ENCODE results near the gene ADGRL3.

DNA sequence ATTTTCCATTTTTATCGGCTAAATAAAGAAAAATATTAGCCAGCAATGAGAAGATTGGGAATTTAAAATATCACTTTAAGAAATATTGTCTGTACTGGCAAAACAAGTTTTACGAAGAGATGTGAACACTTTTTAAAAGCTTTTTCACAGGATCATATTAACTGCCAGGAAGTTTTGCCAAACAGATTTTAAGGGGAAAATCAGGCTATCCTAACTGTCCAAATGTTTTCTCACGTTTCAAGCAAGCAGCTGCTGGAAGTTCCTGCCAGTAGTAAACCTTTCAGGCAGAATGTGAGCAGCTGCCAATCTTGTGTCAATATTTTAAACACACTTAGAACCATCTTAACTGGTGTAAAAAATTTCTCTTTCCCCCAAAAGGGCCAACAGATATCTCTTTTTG, 101.1 kb downstream of the ADGRL3 start:
- TF ChIP-seq, protein P1, sequence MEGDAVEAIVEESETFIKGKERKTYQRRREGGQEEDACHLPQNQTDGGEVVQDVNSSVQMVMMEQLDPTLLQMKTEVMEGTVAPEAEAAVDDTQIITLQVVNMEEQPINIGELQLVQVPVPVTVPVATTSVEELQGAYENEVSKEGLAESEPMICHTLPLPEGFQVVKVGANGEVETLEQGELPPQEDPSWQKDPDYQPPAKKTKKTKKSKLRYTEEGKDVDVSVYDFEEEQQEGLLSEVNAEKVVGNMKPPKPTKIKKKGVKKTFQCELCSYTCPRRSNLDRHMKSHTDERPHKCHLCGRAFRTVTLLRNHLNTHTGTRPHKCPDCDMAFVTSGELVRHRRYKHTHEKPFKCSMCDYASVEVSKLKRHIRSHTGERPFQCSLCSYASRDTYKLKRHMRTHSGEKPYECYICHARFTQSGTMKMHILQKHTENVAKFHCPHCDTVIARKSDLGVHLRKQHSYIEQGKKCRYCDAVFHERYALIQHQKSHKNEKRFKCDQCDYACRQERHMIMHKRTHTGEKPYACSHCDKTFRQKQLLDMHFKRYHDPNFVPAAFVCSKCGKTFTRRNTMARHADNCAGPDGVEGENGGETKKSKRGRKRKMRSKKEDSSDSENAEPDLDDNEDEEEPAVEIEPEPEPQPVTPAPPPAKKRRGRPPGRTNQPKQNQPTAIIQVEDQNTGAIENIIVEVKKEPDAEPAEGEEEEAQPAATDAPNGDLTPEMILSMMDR (IDR thresholded peaks at IDR 0.05) = no peak
- no peak for TF ChIP-seq POLR2AphosphoS5 (IDR thresholded peaks at IDR 0.05)

All from esophagus muscularis mucosa (tissue), 3 donors.